Mesenchymal stem cell (in vitro differentiated cells and primary cell): ENCODE data around the gene MACROD1.

ENCODE experiments used
- DNase-seq: peaks from one replicate; pipeline ENCODE4 v3.0.0-alpha.2; 2013
- H2AFZ ChIP-seq: one replicate; pipeline ENCODE4 v1.6.1; 2013; ENCODE audit warnings: low read depth, mild to moderate bottlenecking, control low read depth, inconsistent platforms, low read length, moderate library complexity
- H2AK5ac ChIP-seq: 2 replicates; pipeline ENCODE4 v1.6.1; 2013; ENCODE audit warnings: low read length, moderate library complexity, mild to moderate bottlenecking, inconsistent platforms; ENCODE audit not compliant: severe bottlenecking
- H2BK120ac ChIP-seq: one replicate; pipeline ENCODE4 v1.6.1; 2013; ENCODE audit warnings: low read depth, mild to moderate bottlenecking, inconsistent platforms, low read length, moderate library complexity
- H2BK12ac ChIP-seq, 2 experiments: one replicate each; pipeline ENCODE4 v1.6.1; 2013; ENCODE audit warnings: inconsistent platforms in 2 of 2, low read length in 2 of 2, mild to moderate bottlenecking in 2 of 2, moderate library complexity in 2 of 2, control low read depth in 1 of 2
- H2BK15ac ChIP-seq: one replicate; pipeline ENCODE4 v1.6.1; 2013; ENCODE audit warnings: mild to moderate bottlenecking, low read depth, inconsistent platforms; ENCODE audit not compliant: poor library complexity, severe bottlenecking
- H2BK5ac ChIP-seq: 2 replicates; pipeline ENCODE4 v1.6.1; 2013; ENCODE audit warnings: low read depth, mild to moderate bottlenecking, low read length, control low read depth, inconsistent platforms; ENCODE audit not compliant: poor library complexity, severe bottlenecking
- H3K14ac ChIP-seq, 2 experiments: one replicate each; pipeline ENCODE4 v1.6.1; 2013; ENCODE audit warnings: inconsistent platforms in 2 of 2, low read length in 2 of 2, control low read depth in 1 of 2, mild to moderate bottlenecking in 1 of 2, moderate library complexity in 1 of 2
- H3K18ac ChIP-seq, 2 experiments: one replicate each; pipeline ENCODE4 v1.6.1; 2013; ENCODE audit warnings: inconsistent platforms in 2 of 2, low read length in 2 of 2, control low read depth in 1 of 2, low read depth in 1 of 2, mild to moderate bottlenecking in 1 of 2
- H3K23ac ChIP-seq, 2 experiments: one replicate each; pipeline ENCODE4 v1.6.1; 2013; ENCODE audit warnings: inconsistent platforms in 2 of 2, low read length in 2 of 2, mild to moderate bottlenecking in 2 of 2, moderate library complexity in 2 of 2, control low read depth in 1 of 2
- H3K27ac ChIP-seq: 2 replicates; pipeline ENCODE4 v1.5.1; 2013; ENCODE audit warnings: mild to moderate bottlenecking, moderate library complexity, low read length, control low read depth, inconsistent platforms; ENCODE audit not compliant: poor library complexity, severe bottlenecking
- H3K27me3 ChIP-seq, 2 experiments: 2 replicates each; pipeline versions ENCODE4 v1.6.1 to v1.7.0; 2013; ENCODE audit warnings: low read length in 2 of 2, mild to moderate bottlenecking in 2 of 2, moderate library complexity in 2 of 2, control low read depth in 1 of 2, inconsistent platforms in 1 of 2; ENCODE audit not compliant: control insufficient read depth in 1 of 2, insufficient read depth in 1 of 2
- H3K36me3 ChIP-seq, 2 experiments: 2 replicates each; pipeline versions ENCODE4 v1.6.1 to v1.7.0; 2013; ENCODE audit warnings: low read length in 2 of 2, control low read depth in 1 of 2, inconsistent platforms in 1 of 2, low read depth in 1 of 2, mild to moderate bottlenecking in 1 of 2; ENCODE audit not compliant: insufficient read depth in 2 of 2, control insufficient read depth in 1 of 2
- H3K4ac ChIP-seq, 2 experiments: one replicate each; pipeline ENCODE4 v1.6.1; 2013; ENCODE audit warnings: inconsistent platforms in 2 of 2, low read length in 2 of 2, mild to moderate bottlenecking in 2 of 2, moderate library complexity in 2 of 2, control low read depth in 1 of 2, low read depth in 1 of 2
- H3K4me1 ChIP-seq: 2 replicates; pipeline ENCODE4 v1.6.1; 2013; ENCODE audit warnings: low read depth, low read length, control low read depth; ENCODE audit not compliant: control insufficient read depth, insufficient read depth
- H3K4me2 ChIP-seq: 2 replicates; pipeline ENCODE4 v1.6.1; 2013; ENCODE audit warnings: low read length, mild to moderate bottlenecking, inconsistent platforms; ENCODE audit not compliant: poor library complexity, severe bottlenecking
- H3K4me3 ChIP-seq, 2 experiments: 2 replicates each; pipeline versions ENCODE4 v1.5.1 to v1.7.0; 2013; ENCODE audit warnings: low read length in 2 of 2, mild to moderate bottlenecking in 2 of 2, control low read depth in 1 of 2, low read depth in 1 of 2; ENCODE audit not compliant: insufficient read depth in 1 of 2
- H3K79me1 ChIP-seq: replicated peaks from 2 replicates; pipeline ENCODE4 v1.6.1; 2013; ENCODE audit warnings: mild to moderate bottlenecking, control low read depth, low read length, inconsistent platforms; ENCODE audit not compliant: poor library complexity, severe bottlenecking
- H3K9ac ChIP-seq: 2 replicates; pipeline ENCODE4 v1.7.0; 2013; ENCODE audit warnings: mild to moderate bottlenecking, low read length, moderate library complexity
- H3K9me3 ChIP-seq: 2 replicates; pipeline ENCODE4 v1.7.0; 2013; ENCODE audit warnings: mild to moderate bottlenecking, low read length; ENCODE audit not compliant: control insufficient read depth
- H4K8ac ChIP-seq: one replicate; pipeline ENCODE4 v1.6.1; 2013; ENCODE audit warnings: inconsistent platforms, mild to moderate bottlenecking, low read length, moderate library complexity
- H4K91ac ChIP-seq: one replicate; pipeline ENCODE4 v1.6.1; 2013; ENCODE audit warnings: mild to moderate bottlenecking, low read length, inconsistent platforms
- WGBS: methylation state at CpG from one replicate; pipeline ENCODE4 v1.1.7; 2013; ENCODE audit warnings: mixed read lengths; 5-methylcytosine and 5-hydroxymethylcytosine counted together

The MACROD1 gene

DNA sequence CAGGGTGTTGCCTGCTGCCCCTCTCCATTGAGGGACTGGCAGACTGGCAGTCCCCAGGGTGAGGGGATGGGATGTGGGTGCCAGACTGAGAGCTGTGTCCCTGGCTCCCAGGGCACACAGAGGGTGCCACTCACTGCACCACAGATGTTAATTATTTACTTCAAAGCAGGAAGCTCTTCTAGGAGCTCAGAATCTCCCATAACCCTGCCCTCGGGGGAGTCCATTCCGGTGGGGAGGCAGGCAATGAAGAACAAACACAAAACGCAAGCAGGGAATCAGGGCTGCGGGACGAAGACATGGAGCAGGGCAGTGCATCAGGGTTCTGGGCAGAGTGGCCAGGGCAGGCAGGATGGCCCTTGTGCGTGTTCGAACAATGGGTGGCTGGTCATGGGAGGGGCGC is 154.5 kb downstream of the MACROD1 start:
- no peak overlapping the region for H3K18ac ChIP-seq
- H3K4me1 ChIP-seq = peaks cover 24% of the 10 kb centered on the region
- no peak overlapping the region for H2AFZ ChIP-seq
- no peak overlapping the region for H3K9ac ChIP-seq
- H3K4me3 ChIP-seq = no peak overlapping the region
- no peak overlapping the region for H2BK120ac ChIP-seq
- H2AK5ac ChIP-seq = no peak overlapping the region
- H3K27ac ChIP-seq = no peak overlapping the region
- 94% methylated on average over 8 of the region's 8 CpGs for WGBS
- H2BK15ac ChIP-seq = no peak overlapping the region
- H3K36me3 ChIP-seq = no peaks in the 10 kb centered on the region
- no peak overlapping the region for H4K91ac ChIP-seq
- H3K4me2 ChIP-seq = no peak overlapping the region
- no peak overlapping the region for H2BK12ac ChIP-seq
- H3K9me3 ChIP-seq = no peaks in the 10 kb centered on the region
- no peak overlapping the region for H3K14ac ChIP-seq
- H4K8ac ChIP-seq = no peak overlapping the region
- H2BK5ac ChIP-seq = no peak overlapping the region
- peaks cover 0 to 13% of the 10 kb centered on the region in 2 experiments for H3K27me3 ChIP-seq
- H3K79me1 ChIP-seq = no peaks in the 10 kb centered on the region
- no peak for DNase-seq
- H3K23ac ChIP-seq = no peak overlapping the region
- H3K4ac ChIP-seq = no peak overlapping the region

DNA sequence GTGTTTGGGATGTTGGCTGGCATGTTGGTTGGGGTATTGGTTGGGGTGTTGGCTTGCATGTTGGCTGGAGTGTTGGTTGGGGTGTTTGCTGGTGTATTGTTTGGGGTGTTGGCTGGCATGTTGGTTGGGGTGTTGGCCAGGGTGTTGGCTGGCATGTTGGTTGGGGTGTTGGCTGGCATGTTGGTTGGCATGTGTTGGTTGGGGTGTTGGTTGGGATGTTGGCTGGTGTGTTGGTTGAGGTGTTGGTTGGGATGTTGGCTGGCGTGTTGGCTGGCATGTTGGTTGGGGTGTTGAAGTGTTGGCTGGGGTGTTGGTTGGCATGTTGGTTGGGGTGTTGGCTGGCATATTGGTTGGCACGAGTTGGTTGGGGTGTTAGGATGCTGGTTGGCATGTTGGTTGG is 155.1 kb downstream of the MACROD1 start:
- H3K4me3 ChIP-seq = no peak overlapping the region
- H3K9me3 ChIP-seq = no peaks in the 10 kb centered on the region
- no peak overlapping the region for H3K9ac ChIP-seq
- no peak overlapping the region for H2AK5ac ChIP-seq
- no peaks in the 10 kb centered on the region for H3K36me3 ChIP-seq
- no peak overlapping the region for H3K18ac ChIP-seq
- H2BK5ac ChIP-seq = no peak overlapping the region
- H3K14ac ChIP-seq = no peak overlapping the region
- H3K79me1 ChIP-seq = no peaks in the 10 kb centered on the region
- no peak overlapping the region for H2BK12ac ChIP-seq
- no peak overlapping the region for H2BK120ac ChIP-seq
- H3K4me2 ChIP-seq = no peak overlapping the region
- H4K8ac ChIP-seq = no peak overlapping the region
- WGBS = 83% methylated on average over 2 of the region's 2 CpGs
- no peak overlapping the region for H4K91ac ChIP-seq
- no peak overlapping the region for H2BK15ac ChIP-seq
- H3K27ac ChIP-seq = no peak overlapping the region
- DNase-seq = no peak
- H2AFZ ChIP-seq = no peak overlapping the region
- H3K27me3 ChIP-seq = peaks cover 0 to 8% of the 10 kb centered on the region in 2 experiments
- H3K4ac ChIP-seq = no peak overlapping the region
- H3K23ac ChIP-seq = no peak overlapping the region
- H3K4me1 ChIP-seq = peaks cover 24% of the 10 kb centered on the region

DNA sequence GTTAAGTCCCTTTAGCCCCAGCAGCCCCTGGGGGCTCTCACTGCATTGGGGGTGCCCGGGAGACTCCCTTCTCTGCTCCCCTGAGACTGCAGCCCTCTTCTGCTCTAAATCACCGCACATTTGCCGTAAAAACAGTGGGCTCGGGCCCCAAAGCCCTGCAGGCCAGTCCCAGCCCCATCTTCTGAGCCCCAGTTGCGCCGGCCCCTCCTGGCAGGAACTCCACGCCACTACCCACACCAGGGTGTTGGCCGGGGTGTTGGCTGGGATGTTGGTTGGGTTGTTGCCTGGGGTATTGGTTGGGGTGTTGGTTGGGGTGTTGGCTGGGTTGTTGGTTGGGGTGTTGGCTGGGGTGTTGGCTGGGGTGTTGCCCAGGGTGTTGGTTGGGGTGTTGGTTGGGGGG is 156.2 kb downstream of the MACROD1 start:
- H2BK120ac ChIP-seq = no peak overlapping the region
- WGBS = 96% methylated on average over 8 of the region's 8 CpGs

DNA sequence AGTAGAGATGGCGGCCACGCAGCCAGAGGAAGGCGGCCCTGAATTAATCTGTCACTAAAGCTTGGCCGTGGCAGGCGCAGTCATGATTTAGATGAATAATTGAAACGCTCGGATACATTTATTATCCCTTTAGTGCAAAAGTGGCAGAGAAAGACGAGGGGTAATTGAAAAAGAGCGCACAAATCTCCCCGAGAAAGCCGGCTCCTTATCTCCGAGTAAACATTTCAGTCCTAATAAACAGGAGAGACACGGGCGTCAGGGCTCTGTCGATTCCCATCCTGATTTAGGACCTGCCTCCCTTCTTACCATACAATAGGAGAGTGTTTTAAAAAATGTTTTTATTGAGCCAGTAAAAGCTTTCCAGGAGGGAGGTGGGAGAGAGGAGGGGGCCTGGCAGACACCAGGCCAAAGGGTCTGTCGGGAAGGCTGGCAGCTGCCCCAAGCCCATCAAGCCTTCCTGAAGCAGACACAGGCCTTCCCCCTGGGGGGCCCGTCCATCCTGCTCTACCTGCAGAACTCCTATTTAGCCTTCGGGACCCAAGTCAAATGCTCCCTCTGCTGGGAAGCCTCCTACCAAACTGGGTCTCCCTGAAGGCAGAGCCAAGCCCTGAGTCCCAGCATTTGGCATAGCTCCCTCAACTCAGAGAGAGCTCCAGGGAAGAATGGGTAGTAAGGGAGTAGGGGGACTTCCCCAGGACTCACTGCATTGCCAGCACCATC is 156.8 kb downstream of the MACROD1 start:
- H3K14ac ChIP-seq = no peak overlapping the region
- H3K27me3 ChIP-seq = peaks cover 0 to 5% of the 10 kb centered on the region in 2 experiments
- DNase-seq = no peak
- H3K9ac ChIP-seq = no peak overlapping the region
- H3K79me1 ChIP-seq = no peaks in the 10 kb centered on the region
- H3K4me1 ChIP-seq = peaks cover 29% of the 10 kb centered on the region
- no peak overlapping the region for H2BK15ac ChIP-seq
- no peak overlapping the region for H4K8ac ChIP-seq
- H3K36me3 ChIP-seq = no peaks in the 10 kb centered on the region
- no peak overlapping the region for H2AK5ac ChIP-seq
- H3K9me3 ChIP-seq = no peaks in the 10 kb centered on the region
- no peak overlapping the region for H3K4ac ChIP-seq
- no peak overlapping the region for H4K91ac ChIP-seq
- no peak overlapping the region for H2BK5ac ChIP-seq
- 69% methylated on average over 15 of the region's 18 CpGs for WGBS
- no peak overlapping the region for H2BK120ac ChIP-seq
- H2AFZ ChIP-seq = no peak overlapping the region
- H3K18ac ChIP-seq = no peak overlapping the region
- no peak overlapping the region for H3K4me2 ChIP-seq
- H3K23ac ChIP-seq = no peak overlapping the region
- H2BK12ac ChIP-seq = no peak overlapping the region
- H3K4me3 ChIP-seq = no peak overlapping the region
- H3K27ac ChIP-seq = no peak overlapping the region

More for the DNA sequence above, 156.2 kb downstream of the MACROD1 start:
- no peak overlapping the region for H4K91ac ChIP-seq
- no peak overlapping the region for H3K4me2 ChIP-seq
- H3K79me1 ChIP-seq = no peaks in the 10 kb centered on the region
- no peak overlapping the region for H3K4ac ChIP-seq
- no peak overlapping the region for H3K27ac ChIP-seq
- H3K27me3 ChIP-seq = peaks cover 0 to 5% of the 10 kb centered on the region in 2 experiments
- peaks cover 24% of the 10 kb centered on the region for H3K4me1 ChIP-seq
- no peak overlapping the region for H2BK15ac ChIP-seq
- H2AFZ ChIP-seq = no peak overlapping the region
- H3K4me3 ChIP-seq = no peak overlapping the region
- H2BK12ac ChIP-seq = no peak overlapping the region
- no peak for DNase-seq
- H3K23ac ChIP-seq = no peak overlapping the region
- no peak overlapping the region for H2BK5ac ChIP-seq
- no peak overlapping the region for H4K8ac ChIP-seq
- H3K9me3 ChIP-seq = no peaks in the 10 kb centered on the region
- no peak overlapping the region for H3K14ac ChIP-seq
- no peak overlapping the region for H2AK5ac ChIP-seq
- no peak overlapping the region for H3K18ac ChIP-seq
- no peak overlapping the region for H3K9ac ChIP-seq
- H3K36me3 ChIP-seq = no peaks in the 10 kb centered on the region
